HG03108 (cell line): Measurements from ENCODE around the gene TMEM208.

Experiments used
- ATAC-seq: cut with Tn5 transposase; IDR thresholded peaks from one replicate; pipeline ENCODE4 v1.9.1; 2021; ENCODE audit warnings: moderate library complexity; ENCODE audit not compliant: unreplicated experiment

Gene TMEM208

DNA sequence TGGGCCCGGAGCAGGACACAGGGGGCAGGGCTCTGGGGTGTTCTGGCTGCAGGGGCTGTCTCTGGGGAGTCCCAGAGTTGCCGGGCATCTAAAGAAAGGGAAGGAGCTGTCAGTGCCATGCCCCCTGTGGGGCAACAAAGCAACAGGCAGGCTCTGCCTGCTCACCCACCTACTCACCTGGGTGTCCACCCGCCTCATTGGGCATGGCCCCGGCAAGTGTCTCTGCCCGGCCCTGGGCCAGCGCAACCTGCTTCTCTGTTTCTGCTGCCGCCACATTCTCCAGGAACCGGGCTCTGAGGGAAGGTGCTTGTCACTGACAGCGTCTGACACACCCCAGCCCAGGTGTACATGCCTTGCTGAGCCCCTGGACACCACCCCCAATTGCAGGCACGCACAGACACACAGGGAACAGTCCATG, 7.3 kb downstream of the TMEM208 start:
- no peak for ATAC-seq

DNA sequence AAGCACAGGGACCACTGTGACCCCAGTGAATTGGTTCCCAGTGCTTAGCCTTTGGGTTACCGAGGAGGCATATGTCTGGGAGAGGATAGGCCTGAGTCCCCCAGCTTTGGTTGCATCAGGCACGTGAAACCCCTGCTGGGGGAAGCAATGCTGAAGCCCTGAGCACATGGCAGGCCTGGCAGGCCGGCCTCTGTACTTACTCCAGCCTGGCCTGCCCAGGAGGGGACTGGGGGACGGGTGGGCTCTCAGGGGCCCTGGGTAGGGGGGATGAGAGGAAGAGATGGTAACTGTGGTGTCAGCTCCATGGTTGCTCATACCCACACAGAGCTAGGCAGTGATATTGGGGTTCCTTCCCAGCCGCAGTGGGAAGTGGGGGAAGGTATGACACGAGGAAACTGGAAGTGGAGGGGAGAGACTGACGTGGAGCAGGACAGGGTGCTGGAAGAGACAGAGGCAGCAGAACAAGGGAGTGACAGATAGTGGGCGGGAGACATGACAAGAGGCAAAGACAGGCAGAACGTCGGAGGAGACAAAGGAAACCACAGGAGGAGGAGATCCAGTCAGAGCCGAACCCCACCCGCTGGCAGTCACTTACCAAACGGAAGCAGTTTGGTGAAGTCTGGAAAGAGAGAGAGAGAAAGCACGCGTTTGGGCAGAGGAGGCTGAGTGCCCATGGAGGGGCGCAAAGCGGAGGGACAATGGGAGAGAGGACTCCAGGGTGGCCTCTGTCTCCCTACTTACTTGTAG, 9.1 kb downstream of the TMEM208 start:
- ATAC-seq, result no peak

DNA sequence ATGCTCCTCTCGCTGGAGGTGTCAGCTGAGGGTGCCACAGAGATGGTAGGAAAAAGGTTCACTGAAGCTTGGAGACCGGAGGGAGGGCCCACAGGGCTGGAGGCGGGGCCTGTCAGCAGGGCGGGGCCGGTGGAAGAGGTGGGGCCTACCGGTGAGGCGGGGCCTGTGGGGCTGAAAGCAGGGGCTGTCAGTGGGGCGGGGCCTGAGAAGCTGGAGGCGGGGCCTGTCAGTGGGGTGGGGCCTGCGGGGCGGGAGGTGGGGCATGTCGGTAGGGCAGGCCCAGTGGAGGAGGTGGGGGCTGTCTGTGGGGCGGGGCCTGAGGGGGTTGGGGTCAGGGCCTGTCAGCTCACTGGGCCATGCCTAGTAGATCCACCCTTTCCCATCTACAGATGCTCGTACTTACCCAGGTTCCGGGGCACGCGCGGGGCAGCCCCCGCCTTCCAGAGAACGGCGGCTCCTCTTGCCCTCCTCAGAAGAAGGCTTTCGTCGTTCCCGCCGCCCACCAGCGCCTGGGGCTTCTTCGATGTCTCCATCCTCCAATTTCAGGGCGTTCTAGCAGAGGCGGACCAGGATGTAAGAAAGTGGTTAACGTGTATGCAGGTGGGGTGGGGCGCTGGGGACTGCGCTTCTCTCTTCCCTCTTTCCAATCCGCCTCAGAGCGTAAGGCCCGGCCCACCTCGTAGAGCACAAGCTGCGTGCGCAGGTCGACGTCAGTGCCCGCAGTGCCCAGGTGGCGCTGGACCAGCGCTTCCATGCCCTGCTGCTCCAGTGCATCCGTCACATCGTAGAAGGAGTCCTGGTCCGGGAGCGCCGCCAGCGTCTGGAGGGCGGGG, 9.8 kb downstream of the TMEM208 start:
- ATAC-seq, result no peak

DNA sequence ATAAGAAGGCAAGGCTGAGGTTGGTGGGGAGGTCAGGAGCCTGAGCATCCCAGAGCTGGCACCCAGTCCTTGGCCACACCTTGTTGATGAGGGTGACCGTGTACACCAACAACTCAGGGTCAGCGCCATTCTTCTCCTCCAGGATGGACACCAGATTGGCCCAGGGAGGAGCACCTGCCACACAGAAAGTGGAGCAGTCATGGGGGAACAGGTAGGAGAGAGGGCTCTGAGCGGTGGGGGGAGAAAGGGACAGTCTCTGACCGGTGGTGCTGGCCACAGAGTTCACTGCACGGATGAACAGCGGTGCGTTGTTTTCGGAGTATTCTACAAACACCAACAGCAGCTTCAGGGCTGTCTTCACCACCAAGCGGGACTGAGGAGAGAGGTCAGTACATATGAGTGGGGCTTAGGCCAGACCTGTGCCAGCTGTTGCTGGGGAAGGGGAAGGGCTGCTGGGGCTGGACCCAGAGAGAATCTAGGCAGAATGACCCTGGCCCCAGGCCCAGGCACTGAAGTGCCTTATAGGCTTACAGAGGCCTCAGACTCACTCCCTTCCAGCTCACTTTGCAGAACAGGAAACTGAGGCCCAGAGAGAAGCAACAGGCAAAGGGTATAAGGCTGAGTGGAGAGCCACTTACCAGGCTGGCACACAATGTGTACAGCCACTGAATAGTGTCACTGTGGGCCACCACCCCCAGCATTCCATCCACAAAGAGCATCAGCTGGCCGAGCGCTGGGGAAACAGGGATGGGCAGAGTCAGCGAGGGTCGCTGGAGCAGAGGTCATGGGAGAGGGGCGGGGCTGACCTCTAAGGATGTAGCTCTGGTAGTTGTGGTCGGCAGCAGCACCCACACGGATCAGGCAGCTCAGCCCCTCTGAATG, 10.7 kb downstream of the TMEM208 start:
- ATAC-seq, result no peak

DNA sequence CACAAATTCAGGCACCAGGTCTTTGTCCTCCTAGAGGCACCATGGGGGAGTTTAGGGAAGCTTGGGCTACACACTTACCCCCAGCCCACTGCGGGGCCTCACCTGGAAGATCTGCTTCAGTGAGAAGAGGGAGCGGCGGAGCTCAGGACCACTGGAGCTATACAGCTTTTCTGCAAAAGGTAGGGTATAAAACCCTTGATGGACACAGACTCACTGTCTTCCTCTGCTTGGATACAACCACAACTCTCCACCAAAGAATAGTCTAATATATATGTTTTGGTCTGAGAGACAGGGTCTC, 11.3 kb downstream of the TMEM208 start:
- no peak for ATAC-seq

DNA sequence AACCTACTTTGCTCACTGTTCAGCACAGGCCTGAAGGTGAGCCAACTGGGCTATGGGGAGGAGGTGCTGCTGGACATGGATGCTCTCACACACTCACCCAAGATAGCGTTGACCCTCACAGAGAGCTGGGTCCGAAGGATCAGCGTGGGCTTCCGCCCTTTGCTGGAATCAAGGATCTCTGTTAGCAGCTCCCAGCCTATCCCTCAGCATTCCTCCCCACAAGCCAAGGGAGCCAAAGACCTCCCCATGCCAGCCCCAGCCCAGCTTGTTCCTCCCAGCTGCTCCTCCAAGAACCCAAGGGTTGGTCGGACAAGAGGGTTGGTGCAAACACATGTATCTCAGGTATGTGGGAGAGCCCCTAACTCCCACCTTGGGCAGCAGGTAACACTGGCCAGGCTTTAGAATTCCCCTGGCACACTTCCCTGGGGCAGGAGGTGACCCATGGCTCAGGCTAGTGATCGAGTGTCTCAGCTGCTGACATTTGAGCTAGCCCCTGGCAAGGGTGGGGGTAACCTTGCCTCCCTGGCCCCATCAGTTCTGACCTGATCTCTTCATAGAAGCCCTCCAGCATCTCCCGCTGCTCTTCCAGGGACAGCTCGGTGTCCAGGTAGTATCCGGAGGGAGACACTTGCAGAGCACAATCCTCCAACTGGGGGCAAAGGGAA, 12.0 kb downstream of the TMEM208 start:
- ATAC-seq, result no peak

DNA sequence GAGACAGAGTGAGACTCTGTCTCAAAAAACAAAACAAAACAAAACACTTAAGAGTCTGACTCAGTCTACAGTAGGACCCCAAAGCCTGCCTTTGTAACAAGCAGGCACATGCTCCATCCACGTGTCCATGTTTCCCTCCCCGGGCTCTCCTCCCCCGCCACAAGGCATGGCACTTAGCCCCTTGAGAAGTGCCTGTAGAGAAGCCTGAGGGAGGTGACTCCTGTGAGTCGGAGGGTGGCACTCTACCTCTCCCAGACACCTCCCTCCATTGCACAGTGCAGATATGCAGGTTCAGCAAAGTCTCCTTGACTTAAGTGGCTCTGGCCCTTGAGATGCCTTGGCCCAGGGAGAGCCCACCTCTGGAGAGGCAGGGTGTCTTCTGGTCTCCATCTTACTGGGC, 13.6 kb downstream of the TMEM208 start:
- ATAC-seq, result no peak

DNA sequence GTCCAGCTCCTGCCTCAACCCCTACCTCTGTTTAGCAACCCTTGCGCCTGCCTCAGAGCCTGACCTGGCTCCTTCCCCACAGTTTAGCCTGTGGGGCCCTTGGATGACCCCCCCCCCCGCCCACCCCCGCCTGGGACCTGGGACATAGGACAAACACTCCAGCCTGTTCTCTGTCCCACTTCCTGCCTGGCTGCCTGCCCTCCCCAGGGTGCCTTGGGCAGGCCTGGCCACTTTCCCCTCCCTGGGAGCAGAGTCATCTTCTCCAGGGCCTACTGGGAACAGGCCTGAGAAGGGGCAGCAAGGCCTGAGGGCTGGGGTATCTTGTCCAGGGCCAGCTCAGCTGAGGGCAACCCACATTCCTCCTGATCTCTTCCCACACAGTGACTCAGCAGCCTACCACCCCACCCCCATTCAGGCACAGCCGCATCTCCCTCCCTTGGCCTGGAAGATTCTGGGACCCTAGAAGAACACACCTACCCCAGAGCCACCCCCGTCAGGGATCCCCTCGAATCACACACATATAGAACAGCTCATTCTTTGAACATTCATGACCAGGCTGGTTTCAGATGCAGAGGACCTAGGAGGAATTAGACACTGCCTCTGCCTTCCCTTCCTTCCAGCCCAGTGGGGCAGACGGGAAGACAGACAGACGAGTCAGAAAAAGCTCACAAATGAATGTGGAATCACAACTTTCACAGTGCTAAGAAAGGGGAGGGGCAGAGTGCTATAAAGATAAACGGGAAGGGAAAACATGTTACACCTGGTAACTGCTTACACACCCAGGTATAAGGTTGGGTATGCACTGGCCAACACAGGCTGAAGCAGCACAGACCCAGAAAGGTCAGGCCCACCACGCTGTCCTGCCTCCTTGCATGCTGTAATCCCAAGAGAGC, 14.3 kb downstream of the TMEM208 start:
- no peak for ATAC-seq

DNA sequence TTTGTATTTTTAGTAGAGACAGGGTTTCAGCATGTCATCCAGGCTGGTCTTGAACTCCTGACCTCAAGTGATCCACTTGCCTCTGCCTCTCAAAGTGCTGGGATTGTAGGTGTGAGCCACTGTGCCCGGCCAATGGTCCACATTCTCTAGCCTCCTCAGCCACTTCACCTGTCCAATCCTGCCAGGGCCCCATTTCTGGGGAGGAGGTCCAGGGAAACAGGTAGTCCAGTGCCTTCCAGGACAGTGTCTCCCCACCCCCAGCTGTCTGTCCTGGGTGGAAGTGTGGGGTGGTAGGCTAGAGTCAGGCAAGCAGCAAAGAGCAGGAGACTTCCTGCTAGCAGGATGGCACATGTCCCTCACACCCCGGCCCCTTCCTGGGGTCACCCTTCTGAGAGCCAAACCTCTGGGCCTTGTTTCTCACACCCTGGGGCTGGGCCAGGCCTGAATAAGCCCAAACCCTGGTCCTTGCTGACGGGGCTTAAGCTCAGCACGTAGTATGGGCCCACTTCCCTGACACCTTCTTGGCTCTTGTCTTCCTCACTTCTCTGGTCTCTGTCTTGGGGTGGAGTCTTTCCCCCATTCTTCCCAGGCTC, 15.3 kb downstream of the TMEM208 start:
- no peak for ATAC-seq

DNA sequence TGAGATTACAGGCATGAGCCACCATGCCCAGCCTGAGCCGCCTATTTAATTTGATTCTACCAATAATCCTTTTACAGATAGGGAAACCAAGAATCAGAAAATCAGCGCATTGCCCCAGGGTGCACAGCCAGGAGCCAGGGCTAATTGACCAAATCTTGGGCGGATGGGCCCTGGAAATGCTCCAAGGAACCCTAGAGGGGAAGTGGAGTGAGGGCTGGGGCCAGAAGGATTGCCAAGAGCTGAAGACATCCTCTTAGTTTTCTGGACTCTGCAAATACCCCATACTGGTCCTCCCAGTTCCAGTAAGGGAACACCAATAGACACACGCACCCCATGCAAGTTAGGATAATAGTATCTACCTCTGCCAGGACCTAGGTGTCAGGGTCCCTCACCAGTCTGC, 16.6 kb downstream of the TMEM208 start:
- no peak for ATAC-seq

DNA sequence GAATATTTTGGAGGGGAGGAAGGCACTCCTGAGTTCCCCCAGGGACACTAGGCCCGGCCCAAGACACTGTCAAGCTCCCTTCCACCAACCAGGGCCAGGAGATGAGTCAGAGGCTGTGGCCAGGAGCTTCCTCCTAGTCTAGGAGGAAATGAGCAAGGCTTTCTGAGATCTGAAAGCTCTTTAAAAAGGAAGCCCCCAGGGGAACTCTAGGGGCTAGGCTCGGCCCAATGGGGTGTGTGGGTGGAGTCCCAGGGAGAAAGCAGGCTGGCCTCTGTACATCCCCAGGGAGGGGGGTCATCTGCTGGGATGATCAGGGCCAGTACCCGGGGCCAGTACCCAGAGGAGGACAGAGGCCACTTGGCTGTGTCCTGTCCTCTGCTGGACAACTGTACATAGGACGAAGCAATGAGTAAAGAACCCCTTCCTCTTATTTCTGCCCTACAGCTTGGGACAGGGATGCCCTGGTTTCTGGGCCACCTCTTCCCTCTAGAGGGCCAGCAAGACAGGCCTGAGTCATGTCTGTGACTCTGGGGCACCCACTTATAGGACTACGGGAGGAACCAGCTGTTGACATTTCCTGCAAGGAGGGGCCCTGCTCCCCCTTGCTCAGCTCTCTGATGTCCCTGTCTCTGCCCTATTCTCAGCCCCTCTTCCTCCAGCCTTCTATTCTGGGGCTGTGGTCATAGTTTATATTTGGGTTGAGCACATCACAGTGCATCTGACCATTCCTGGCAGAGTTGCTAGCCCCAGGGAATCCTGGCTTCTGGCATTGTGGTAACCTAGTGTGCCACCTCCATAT, 17.7 kb downstream of the TMEM208 start:
- ATAC-seq, result peak; percentile 42

DNA sequence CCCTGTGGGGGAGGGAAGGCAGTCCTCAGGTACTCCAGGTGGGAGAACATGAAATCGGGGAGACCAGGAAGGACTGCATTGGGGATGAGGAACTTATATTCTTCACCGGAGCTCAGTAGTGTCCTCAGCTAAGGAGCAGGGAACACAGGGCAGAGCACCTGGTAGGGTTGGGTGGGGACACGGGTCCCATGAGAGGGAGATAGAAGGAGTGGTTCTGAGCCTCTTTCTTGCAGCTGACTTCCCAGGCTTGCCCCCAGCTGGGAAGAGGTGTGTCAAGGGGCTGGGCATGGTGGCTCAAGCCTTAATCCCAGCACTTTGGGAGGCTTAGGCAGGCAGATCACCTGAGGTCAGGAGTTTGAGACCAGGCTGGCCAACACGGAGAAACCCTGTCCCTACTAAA, 18.3 kb downstream of the TMEM208 start:
- ATAC-seq, result no peak

DNA sequence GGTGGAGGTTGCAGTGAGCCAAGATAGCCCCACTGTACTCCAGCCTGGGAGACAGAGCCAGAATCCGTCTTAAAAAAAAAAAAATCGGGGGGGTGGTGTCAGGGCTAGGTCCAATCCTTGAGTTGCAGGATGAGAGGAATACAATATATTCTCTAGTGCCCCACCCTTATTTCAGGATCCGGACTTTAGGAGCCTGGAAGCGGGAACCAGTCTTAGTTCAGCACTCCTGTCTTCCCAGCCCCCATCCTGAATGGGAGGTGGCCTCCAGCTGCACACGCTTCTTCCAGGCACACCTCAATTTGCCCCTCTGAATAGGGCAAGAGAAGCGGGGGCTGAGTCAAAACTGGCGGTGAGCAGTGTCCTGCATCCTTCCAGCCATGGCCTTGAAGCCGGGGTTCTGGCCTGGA, 18.7 kb downstream of the TMEM208 start:
- no peak for ATAC-seq

DNA sequence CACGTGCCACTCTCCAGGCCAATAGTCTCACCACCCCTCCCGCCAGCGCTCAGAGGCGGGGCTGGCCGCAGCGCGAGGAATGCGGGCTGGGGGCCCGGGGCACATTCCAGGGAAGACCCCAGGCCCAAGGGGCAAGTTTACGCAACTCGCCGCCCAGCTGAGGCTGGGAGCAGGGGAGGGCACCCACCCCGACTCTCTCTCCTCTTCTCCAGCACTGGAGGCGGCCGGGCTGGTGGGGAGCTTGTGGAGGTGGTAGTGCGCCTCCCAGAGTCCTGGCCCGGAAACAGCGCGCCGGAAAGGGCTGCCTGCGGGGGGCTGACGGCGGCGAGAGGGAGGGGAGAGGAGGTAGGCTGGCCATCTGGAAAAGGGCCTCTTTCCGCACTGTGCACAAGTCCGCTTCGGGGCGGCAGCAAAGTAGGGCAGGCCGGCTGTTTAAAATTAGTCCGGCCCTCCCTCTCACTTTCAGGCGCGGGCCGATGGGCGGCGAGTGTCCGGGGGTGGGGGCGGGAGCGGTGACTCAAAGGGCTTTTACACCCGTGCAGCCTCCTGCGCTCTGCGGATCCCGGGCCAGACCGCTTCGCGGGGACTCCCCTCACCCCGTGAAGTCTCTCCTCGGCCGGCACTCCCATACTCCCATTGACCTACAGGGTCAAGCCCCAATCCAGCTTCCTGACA, 19.3 kb downstream of the TMEM208 start:
- peak; percentile 24 for ATAC-seq

DNA sequence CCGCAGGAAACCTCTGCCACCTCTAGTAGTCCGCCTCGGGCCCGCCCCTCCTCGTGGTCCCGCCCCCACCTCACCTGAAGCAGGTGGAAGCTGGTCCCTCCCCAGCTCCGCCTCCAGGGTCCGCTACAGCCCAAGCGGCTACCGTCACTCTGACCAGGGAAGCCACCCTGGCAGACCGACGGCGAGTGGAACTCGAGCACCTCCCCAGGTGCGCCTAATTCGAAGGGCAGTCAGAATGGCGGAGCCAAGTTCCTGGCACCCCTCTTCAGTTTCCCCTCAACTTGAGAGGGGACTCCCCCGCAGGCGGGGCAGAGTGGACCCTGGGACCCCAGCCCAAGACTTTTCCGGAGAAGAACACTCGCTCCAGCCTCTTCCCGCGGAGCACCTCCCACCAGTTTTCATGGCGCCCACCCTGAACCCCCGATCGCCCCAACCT, 19.8 kb downstream of the TMEM208 start:
- ATAC-seq, result peak; percentile 11

DNA sequence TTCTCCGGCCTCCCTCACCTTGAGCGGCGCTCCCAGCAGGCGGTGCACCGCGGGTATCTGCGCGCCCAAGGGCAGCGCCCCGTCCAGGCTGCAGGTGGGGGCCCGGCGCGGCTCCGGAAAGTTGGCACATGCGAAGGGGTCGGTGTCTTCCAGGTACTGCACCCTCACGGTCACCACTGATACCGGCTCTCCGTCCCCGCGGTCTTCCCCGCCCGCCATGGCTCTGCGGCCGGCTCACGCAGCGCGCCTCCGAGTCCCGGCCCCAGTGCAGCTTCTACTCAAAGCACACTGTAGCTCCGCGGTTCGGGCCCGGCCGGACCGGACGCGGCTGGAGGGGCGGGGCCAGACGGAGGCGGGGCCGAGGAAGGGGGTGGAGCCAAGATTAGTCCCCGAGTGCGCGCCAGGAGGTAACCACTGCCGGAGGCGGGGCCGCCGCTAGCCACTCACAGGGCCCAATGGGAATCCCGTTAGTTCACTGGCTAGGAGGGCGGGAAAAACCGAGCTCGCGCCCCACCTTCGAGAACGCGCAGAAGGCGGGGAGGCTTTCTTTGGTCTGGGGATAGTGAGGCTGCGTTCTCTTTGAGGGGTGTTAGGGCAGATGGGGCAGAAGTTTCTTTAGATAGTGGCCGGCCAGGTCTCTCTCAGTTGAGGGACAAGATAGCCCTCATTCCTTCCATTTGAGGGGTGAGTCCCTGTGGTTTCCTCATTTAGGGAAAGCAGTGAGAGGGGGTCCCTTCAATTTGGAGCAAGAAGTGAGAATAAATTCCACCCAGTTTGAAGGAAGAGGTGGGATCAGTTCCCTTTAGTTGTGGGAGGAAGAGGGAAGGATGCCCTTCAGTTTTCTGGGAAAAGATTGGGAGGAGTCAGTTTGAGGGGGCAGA, 20.5 kb downstream of the TMEM208 start, which contains the start of gene FHOD1:
Gene FHOD1 (minus strand): TSS at position 290 of the 881 bp plus-strand sequence. CDS start 71 bp downstream, at position 219.
- ATAC-seq, result peak; percentile 37

DNA sequence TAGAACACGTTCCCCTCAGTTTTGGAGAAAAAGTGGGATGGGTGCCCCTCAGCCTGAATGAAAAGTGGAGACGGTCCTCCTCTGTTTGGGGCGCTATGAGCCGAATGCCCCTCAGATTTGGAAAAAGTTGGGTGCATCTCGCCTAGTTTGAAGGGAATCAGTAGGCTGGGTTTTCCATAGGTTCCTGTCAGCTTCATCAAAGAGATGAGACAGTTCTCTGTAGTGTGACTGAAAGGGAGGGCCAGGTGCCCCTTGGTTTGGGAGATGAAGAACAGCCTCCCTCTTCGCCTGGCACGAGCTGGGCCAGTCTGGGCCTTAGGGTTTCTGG, 21.1 kb downstream of the TMEM208 start:
- no peak for ATAC-seq
